Fibroblast of lung (primary cell): ENCODE measurements around the gene FMN1. TPM values are rescaled to one million over a fixed set of nuclear protein-coding genes. Genes with fewer than 3 reads are reported as not detected.

Source experiments
- DNase-seq, 2 donors: peaks; one replicate each; pipeline versions ENCODE4 v3.0.0 to v3.0.0-alpha.2; 2010; ENCODE audit warnings: low read depth in 2 of 2
- H2AFZ ChIP-seq: 2 replicates; pipeline ENCODE4 v1.5.1; 2012; ENCODE audit warnings: low read length, control low read depth, inconsistent platforms
- H3K27ac ChIP-seq: 2 replicates; pipeline ENCODE4 v1.5.1; 2011; ENCODE audit warnings: low read length, control low read depth; ENCODE audit not compliant: insufficient read depth
- H3K27me3 ChIP-seq: 2 replicates; pipeline ENCODE4 v1.5.1; 2011; ENCODE audit warnings: mild to moderate bottlenecking, low read length; ENCODE audit not compliant: control insufficient read depth, insufficient read depth
- H3K36me3 ChIP-seq: 2 replicates; pipeline ENCODE4 v1.5.1; 2011; ENCODE audit warnings: low read length; ENCODE audit not compliant: control insufficient read depth, insufficient read depth
- H3K4me1 ChIP-seq: 2 replicates; pipeline ENCODE4 v1.5.1; 2011; ENCODE audit warnings: low read length; ENCODE audit not compliant: control insufficient read depth, insufficient read depth; ENCODE audit errors: extremely low read depth
- H3K4me2 ChIP-seq: 2 replicates; pipeline ENCODE4 v1.5.1; 2011; ENCODE audit warnings: low read length, control low read depth; ENCODE audit not compliant: insufficient read depth; ENCODE audit errors: extremely low read depth
- H3K4me3 ChIP-seq, 4 experiments: fragments of 200-600 bp in 1 of 4; sonication (generic) in 1 of 4; replicated peaks in 1 of 4; 2 replicates each; pipeline ENCODE4 v1.5.1; 2011 to 2016; ENCODE audit warnings: low read length in 4 of 4, low read depth in 3 of 4, mild to moderate bottlenecking in 3 of 4, control low read depth in 2 of 4, inconsistent platforms in 1 of 4, mixed read lengths in 1 of 4; ENCODE audit not compliant: insufficient read depth in 1 of 4; ENCODE audit errors: control extremely low read depth in 1 of 4
- H3K79me2 ChIP-seq: 2 replicates; pipeline ENCODE4 v1.5.1; 2012; ENCODE audit warnings: mild to moderate bottlenecking, low read length, inconsistent platforms; ENCODE audit not compliant: control insufficient read depth, insufficient read depth
- H3K9ac ChIP-seq: 2 replicates; pipeline ENCODE4 v1.5.1; 2011; ENCODE audit warnings: mild to moderate bottlenecking, low read length, control low read depth; ENCODE audit not compliant: insufficient read depth
- H3K9me3 ChIP-seq: 2 replicates; pipeline ENCODE4 v1.5.1; 2012; ENCODE audit warnings: low read depth, low read length; ENCODE audit not compliant: control insufficient read depth, insufficient read depth
- H4K20me1 ChIP-seq: 2 replicates; pipeline ENCODE4 v1.5.1; 2011; ENCODE audit warnings: low read length; ENCODE audit not compliant: control insufficient read depth, insufficient read depth; ENCODE audit errors: extremely low read depth
- CTCF ChIP-seq, 2 donors: IDR thresholded peaks in 1 of 2; conservative IDR thresholded peaks in 1 of 2; 1 replicate in 1 of 2; 2 replicates in 1 of 2; pipeline ENCODE4 v1.5.1; 2011 to 2012; ENCODE audit warnings: low read length in 2 of 2, control low read depth in 1 of 2, inconsistent platforms in 1 of 2, low read depth in 1 of 2, mild to moderate bottlenecking in 1 of 2
- EZH2 ChIP-seq: IDR thresholded peaks from 2 replicates; pipeline ENCODE4 v1.5.1; 2012; ENCODE audit warnings: low read length, control low read depth, mild to moderate bottlenecking; ENCODE audit errors: missing control alignments
- polyA plus RNA-seq, 2 donors: library from polyadenylated mRNA; depleted of rRNA in 1 of 2; stranded (reverse) in 1 of 2; unstranded in 1 of 2; fragments of >200 nt; gene quantifications; 2 replicates each; pipeline ENCODE4 v1.2.1, GENCODE V29; 2011 to 2012; ENCODE audit warnings: missing spikeins in 1 of 2
- total RNA-seq: library from RNA; depleted of rRNA; stranded (reverse); fragments of >200 nt; gene quantifications from 2 replicates; pipeline ENCODE4 v1.2.1, GENCODE V29; 2014

FMN1 gene
- total and polyA plus RNA-seq, 2 donors (not counting 1 experiment from before 2014, with no cell fraction given): 7.5 to 43.8 TPM

- H3K9ac ChIP-seq: no peak overlapping the region
- no peaks in the 10 kb centered on the region for H3K27me3 ChIP-seq
Observed at GRCh38 chr15:32792436-32792835, 402.1 kb downstream of the FMN1 start.

GRCh38 chr15:32790352-32790999 is 404.0 kb downstream of the FMN1 start:
- H3K4me2 ChIP-seq: peak overlapping the region; percentile 21
- no peak overlapping the region for H2AFZ ChIP-seq
- H3K27me3 ChIP-seq: no peaks in the 10 kb centered on the region
- TF ChIP-seq EZH2: no peak
- TF ChIP-seq CTCF (conservative IDR thresholded peaks at IDR 0.05 in 1 of 2, IDR thresholded peaks at IDR 0.05 in 1 of 2; ENCODE audit: low read depth in 1 of 2, low read length in 2 of 2): no peak
- H3K79me2 ChIP-seq: no peaks in the 10 kb centered on the region
- H3K9me3 ChIP-seq: no peaks in the 10 kb centered on the region
- DNase-seq: peak; percentile 51 to 53
- H3K27ac ChIP-seq: no peak overlapping the region
- H3K4me1 ChIP-seq: peaks cover 12% of the 10 kb centered on the region
- H3K36me3 ChIP-seq: no peaks in the 10 kb centered on the region
- no peak overlapping the region for H3K9ac ChIP-seq
- H3K4me3 ChIP-seq: no peak overlapping the region
- no peaks in the 10 kb centered on the region for H4K20me1 ChIP-seq

More at GRCh38 chr15:32792436-32792835, 402.1 kb downstream of the FMN1 start:
- H3K4me1 ChIP-seq: peaks cover 12% of the 10 kb centered on the region
- no peak for DNase-seq
- H3K36me3 ChIP-seq: no peaks in the 10 kb centered on the region
- H3K79me2 ChIP-seq: no peaks in the 10 kb centered on the region
- no peak overlapping the region for H2AFZ ChIP-seq
- H3K27ac ChIP-seq: no peak overlapping the region
- H4K20me1 ChIP-seq: no peaks in the 10 kb centered on the region
- TF ChIP-seq CTCF (conservative IDR thresholded peaks at IDR 0.05 in 1 of 2, IDR thresholded peaks at IDR 0.05 in 1 of 2; ENCODE audit: low read depth in 1 of 2, low read length in 2 of 2) (no peak), EZH2 (no peak)
- H3K4me3 ChIP-seq: no peak overlapping the region
- no peak overlapping the region for H3K4me2 ChIP-seq
- H3K9me3 ChIP-seq: no peaks in the 10 kb centered on the region

- TF ChIP-seq EZH2: no peak
- no peak for TF ChIP-seq CTCF (conservative IDR thresholded peaks at IDR 0.05 in 1 of 2, IDR thresholded peaks at IDR 0.05 in 1 of 2; ENCODE audit: low read depth in 1 of 2, low read length in 2 of 2)
- Histone ChIP-seq H3K4me2 (no peak overlapping the region), H4K20me1 (no peaks in the 10 kb centered on the region)
Observed at GRCh38 chr15:32787949-32788348, 406.6 kb downstream of the FMN1 start.

More at GRCh38 chr15:32787949-32788348, 406.6 kb downstream of the FMN1 start:
- Histone ChIP-seq H3K36me3 (no peaks in the 10 kb centered on the region), H3K9me3 (no peaks in the 10 kb centered on the region), H3K4me1 (peaks cover 12% of the 10 kb centered on the region), H3K27me3 (no peaks in the 10 kb centered on the region), H3K27ac (no peak overlapping the region), H3K79me2 (no peaks in the 10 kb centered on the region), H2AFZ (no peak overlapping the region), H3K9ac (no peak overlapping the region), H3K4me3 (no peak overlapping the region)
- no peak for DNase-seq
